Measurements from ENCODE around the gene WBP1.
A peak's percentile ranks its signal among the peaks of the same experiment; 100 is the strongest.

WBP1 gene

DNA sequence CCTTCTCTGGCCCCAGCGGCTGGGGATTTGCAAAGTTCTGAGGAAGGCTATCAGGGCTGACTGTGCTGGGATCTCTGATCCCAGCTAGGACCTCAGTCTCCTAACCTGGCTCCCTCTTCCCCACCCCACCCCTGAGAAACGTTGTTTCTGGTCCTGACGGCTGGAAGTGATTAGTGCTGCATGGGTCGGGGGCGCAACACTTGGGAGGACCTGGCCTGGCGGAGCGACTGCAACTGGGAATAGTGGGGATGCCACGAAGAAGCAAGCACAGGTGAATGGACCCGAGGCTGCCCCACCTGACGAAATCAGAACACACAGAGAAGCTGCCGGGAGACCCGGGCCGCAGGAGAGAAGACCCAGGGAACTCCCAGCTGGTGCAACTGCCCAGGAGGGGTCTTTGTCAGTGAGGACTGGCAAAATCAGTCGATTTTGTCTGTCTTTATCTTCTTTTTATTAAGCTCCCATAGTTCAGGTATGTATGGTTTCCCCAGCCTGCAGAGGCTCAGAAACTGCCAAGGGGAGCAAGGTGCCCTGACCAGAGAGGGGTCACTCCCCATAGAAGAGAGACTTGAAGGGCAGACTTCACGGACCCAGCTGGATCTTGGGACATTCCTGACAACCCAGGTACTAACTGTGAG, 41.8 kb downstream of the WBP1 start:
- Histone ChIP-seq H3K4me3 (ENCODE audit: low read depth, low read length) (no peak overlapping the region), H3K27ac (no peak overlapping the region), H3K36me3 (replicated peaks) (no peaks in the 10 kb centered on the region), H3K27me3 (replicated peaks) (peaks cover 17% of the 10 kb centered on the region)
- in situ Hi-C loops (cut with HindIII; ENCODE audit: low pct_ligation_motif_present, low sequenced_read_pairs) = no loop called here
- no peak for DNase-seq
- TF ChIP-seq, protein P1, sequence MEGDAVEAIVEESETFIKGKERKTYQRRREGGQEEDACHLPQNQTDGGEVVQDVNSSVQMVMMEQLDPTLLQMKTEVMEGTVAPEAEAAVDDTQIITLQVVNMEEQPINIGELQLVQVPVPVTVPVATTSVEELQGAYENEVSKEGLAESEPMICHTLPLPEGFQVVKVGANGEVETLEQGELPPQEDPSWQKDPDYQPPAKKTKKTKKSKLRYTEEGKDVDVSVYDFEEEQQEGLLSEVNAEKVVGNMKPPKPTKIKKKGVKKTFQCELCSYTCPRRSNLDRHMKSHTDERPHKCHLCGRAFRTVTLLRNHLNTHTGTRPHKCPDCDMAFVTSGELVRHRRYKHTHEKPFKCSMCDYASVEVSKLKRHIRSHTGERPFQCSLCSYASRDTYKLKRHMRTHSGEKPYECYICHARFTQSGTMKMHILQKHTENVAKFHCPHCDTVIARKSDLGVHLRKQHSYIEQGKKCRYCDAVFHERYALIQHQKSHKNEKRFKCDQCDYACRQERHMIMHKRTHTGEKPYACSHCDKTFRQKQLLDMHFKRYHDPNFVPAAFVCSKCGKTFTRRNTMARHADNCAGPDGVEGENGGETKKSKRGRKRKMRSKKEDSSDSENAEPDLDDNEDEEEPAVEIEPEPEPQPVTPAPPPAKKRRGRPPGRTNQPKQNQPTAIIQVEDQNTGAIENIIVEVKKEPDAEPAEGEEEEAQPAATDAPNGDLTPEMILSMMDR (IDR thresholded peaks at IDR 0.05; ENCODE audit: low read depth, low read length, missing control alignments) = no peak

DNA sequence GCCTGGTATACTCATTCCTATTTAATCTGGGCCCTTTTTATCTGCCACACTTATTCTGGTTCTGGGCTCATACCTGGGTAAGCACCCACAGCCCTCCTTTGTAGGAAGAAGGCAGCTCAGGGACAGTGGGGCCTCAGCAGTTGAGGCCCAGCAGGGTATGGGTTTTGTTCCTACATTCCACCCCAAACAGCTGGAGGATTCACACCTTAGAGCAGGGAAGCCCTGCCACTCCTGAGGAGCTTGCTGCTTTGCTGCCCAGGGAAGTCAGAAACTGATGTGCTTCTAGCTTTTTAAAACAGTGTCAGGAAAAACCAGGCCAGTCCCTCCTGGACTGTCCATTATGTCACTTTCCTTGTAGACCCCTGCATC, 42.3 kb downstream of the WBP1 start:
- H3K4me3 ChIP-seq (ENCODE audit: low read depth, low read length) = no peak overlapping the region
- TF ChIP-seq, protein P1 (IDR thresholded peaks at IDR 0.05; ENCODE audit: low read depth, low read length, missing control alignments) = no peak
- DNase-seq = no peak
- H3K27ac ChIP-seq = no peak overlapping the region
- H3K36me3 ChIP-seq (replicated peaks) = peaks cover 3% of the 10 kb centered on the region
- H3K27me3 ChIP-seq (replicated peaks) = peaks cover 17% of the 10 kb centered on the region
- in situ Hi-C loops (cut with HindIII; ENCODE audit: low pct_ligation_motif_present, low sequenced_read_pairs) = no loop called here

GRCh38 chr2:74501335-74502071, 43.3 kb downstream of the WBP1 start:
- peak overlapping the region; percentile 68 for H3K4me3 ChIP-seq (ENCODE audit: low read depth, low read length)
- no peak for DNase-seq
- TF ChIP-seq, protein P1 (IDR thresholded peaks at IDR 0.05; ENCODE audit: low read depth, low read length, missing control alignments) = no peak
- peaks cover 8% of the 10 kb centered on the region for H3K36me3 ChIP-seq (replicated peaks)
- H3K27me3 ChIP-seq (replicated peaks) = peaks cover 17% of the 10 kb centered on the region
- no peak overlapping the region for H3K27ac ChIP-seq
- in situ Hi-C loops (cut with HindIII; ENCODE audit: low pct_ligation_motif_present, low sequenced_read_pairs) = no loop called here

GRCh38 chr2:74502147-74502719, 44.0 kb downstream of the WBP1 start:
- peak overlapping the region; percentile 68 for H3K4me3 ChIP-seq (ENCODE audit: low read depth, low read length)
- no peak overlapping the region for H3K27ac ChIP-seq
- no peak for DNase-seq
- H3K27me3 ChIP-seq (replicated peaks) = peaks cover 17% of the 10 kb centered on the region
- TF ChIP-seq, protein P1 (IDR thresholded peaks at IDR 0.05; ENCODE audit: low read depth, low read length, missing control alignments) = no peak
- H3K36me3 ChIP-seq (replicated peaks) = peaks cover 8% of the 10 kb centered on the region
- in situ Hi-C loops (cut with HindIII; ENCODE audit: low pct_ligation_motif_present, low sequenced_read_pairs) = no loop called here

DNA sequence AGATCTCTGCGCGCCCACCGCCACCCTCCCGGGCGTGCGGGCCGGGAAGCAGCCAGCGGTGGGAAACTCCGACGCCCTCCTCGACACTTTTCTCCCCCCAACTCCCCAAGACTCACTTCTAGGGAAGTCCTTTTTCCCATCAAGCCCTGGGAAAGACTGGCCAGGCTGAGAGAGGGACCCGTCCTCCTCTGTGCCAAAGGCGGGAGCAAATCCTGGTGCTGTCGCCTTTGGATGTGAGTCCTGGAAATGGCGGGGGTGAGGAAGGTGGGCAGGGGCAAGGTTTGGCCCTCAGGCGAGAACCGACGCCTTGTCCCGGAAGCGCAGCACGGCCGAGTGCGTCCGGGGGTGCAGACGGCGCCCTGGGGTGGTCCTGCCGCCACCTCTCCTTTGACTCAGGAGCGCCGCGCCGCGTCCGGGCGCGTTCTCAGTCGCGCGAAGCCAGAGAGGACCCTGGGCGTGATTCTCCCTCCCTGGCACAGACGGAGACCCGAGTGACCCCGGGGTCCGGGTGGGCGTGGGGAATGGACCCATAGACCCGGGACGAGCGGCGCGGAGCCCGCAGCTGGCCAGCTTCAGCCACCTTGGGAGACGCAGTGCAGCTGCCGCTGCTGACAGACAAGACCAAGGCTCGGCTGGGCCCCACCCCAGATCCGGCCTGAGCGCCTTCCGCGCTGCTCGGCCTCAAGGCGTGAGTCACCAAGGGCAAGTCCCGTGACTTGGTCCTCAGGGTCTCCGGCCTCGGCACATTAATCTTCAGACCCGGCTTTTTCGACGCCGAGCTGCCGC, 44.7 kb downstream of the WBP1 start:
- TF ChIP-seq, protein P1 (IDR thresholded peaks at IDR 0.05; ENCODE audit: low read depth, low read length, missing control alignments) = peak; percentile 51
- DNase-seq = peak; percentile 74
- H3K27me3 ChIP-seq (replicated peaks) = peaks cover 15% of the 10 kb centered on the region
- H3K27ac ChIP-seq = peak overlapping the region; percentile 72
- peak overlapping the region; percentile 68 for H3K4me3 ChIP-seq (ENCODE audit: low read depth, low read length)
- in situ Hi-C loops (cut with HindIII; ENCODE audit: low pct_ligation_motif_present, low sequenced_read_pairs) = no loop called here
- H3K36me3 ChIP-seq (replicated peaks) = peaks cover 8% of the 10 kb centered on the region

Data from brain microvascular endothelial cell (primary cell).